HCT116 (cell line): Measurements from ENCODE around the gene MYBL2.

Experiments
- CTCF ChIP-seq, 3 experiments: fragments of 200-600 bp in 1 of 3; sonication (generic) in 1 of 3; IDR thresholded peaks in 2 of 3; conservative IDR thresholded peaks in 1 of 3; 2 replicates each; pipeline ENCODE4 v1.5.1; 2012 to 2017; ENCODE audit warnings: low read depth in 2 of 3, low read length in 2 of 3, antibody characterized with exemption in 1 of 3, borderline replicate concordance in 1 of 3, control low read depth in 1 of 3, mild to moderate bottlenecking in 1 of 3, mixed read lengths in 1 of 3, mixed run types in 1 of 3, moderate library complexity in 1 of 3; ENCODE audit not compliant: insufficient read depth in 1 of 3
- MAX ChIP-seq: IDR thresholded peaks from 2 replicates; pipeline ENCODE4 v1.6.1; 2012
- POLR2A ChIP-seq: IDR thresholded peaks from 2 replicates; pipeline ENCODE4 v1.7.0; 2011; ENCODE audit warnings: borderline replicate concordance; ENCODE audit not compliant: insufficient read depth, insufficient read length; ENCODE audit errors: extremely low read depth
- POLR2AphosphoS5 ChIP-seq: IDR thresholded peaks from 2 replicates; pipeline ENCODE4 v1.6.1; 2011; ENCODE audit warnings: mild to moderate bottlenecking, low read depth, low read length, moderate library complexity
- RAD21 ChIP-seq: IDR thresholded peaks from 2 replicates; pipeline ENCODE4 v1.6.1; 2012; ENCODE audit warnings: low read depth, mild to moderate bottlenecking
- TCF7L2 ChIP-seq: IDR thresholded peaks from 2 replicates; pipeline ENCODE4 v1.7.0; 2011; ENCODE audit warnings: borderline replicate concordance, inconsistent platforms; ENCODE audit not compliant: insufficient read depth, insufficient read length; ENCODE audit errors: extremely low read depth

GRCh38 chr20:43631598-43631997 lies 35.3 kb upstream of the MYBL2 start:
- TF ChIP-seq POLR2A (no peak), RAD21 (no peak), CTCF (IDR thresholded peaks at IDR 0.05 in 2 of 3, conservative IDR thresholded peaks at IDR 0.05 in 1 of 3; ENCODE audit: borderline replicate concordance in 1 of 3, insufficient read depth in 1 of 3, low read depth in 2 of 3, low read length in 2 of 3) (no peak), POLR2AphosphoS5 (no peak), TCF7L2 (no peak), MAX (no peak)
